Ascending aorta (tissue), 2 donors: ENCODE measurements around the gene SLC25A25. TPM values are rescaled to one million over a fixed set of nuclear protein-coding genes. Genes with fewer than 3 reads are reported as not detected.
A peak's percentile ranks its signal among the peaks of the same experiment; 100 is the strongest.

Experiments used
- DNase-seq, 2 donors: peaks; one replicate each; pipeline ENCODE4 v3.0.0-alpha.2; 2019; ENCODE audit warnings: low spot score in 2 of 2
- H3K27ac ChIP-seq, 2 donors: fragments of 200-600 bp; sonication (generic); one replicate each; pipeline ENCODE4 v1.5.1; 2016 to 2017; ENCODE audit warnings: mild to moderate bottlenecking in 1 of 2
- H3K27me3 ChIP-seq: fragments of 200-600 bp; sonication (generic); one replicate; pipeline ENCODE4 v1.5.1; 2017
- H3K36me3 ChIP-seq, 2 donors: fragments of 200-600 bp; sonication (generic); one replicate each; pipeline ENCODE4 v1.5.1; 2016
- H3K4me1 ChIP-seq, 2 donors: fragments of 200-600 bp; sonication (generic); one replicate each; pipeline ENCODE4 v1.5.1; 2016 to 2017; ENCODE audit warnings: mild to moderate bottlenecking in 1 of 2
- H3K4me3 ChIP-seq, 2 donors: fragments of 200-600 bp; sonication (generic); one replicate each; pipeline ENCODE4 v1.5.1; 2016 to 2017; ENCODE audit warnings: mild to moderate bottlenecking in 1 of 2
- H3K9me3 ChIP-seq, 2 donors: fragments of 200-600 bp; sonication (generic); one replicate each; pipeline ENCODE4 v1.5.1; 2016
- CTCF ChIP-seq, 3 experiments: fragments of 200-600 bp in 2 of 3; fragments of 450-650 bp in 1 of 3; sonication (generic) in 2 of 3; IDR thresholded peaks; one replicate each; pipeline ENCODE4 v1.5.1; 2016 to 2019; ENCODE audit warnings: antibody characterized with exemption in 3 of 3, mild to moderate bottlenecking in 1 of 3, moderate library complexity in 1 of 3
- intact Hi-C: fragments of 100-400 bp; cut with DNase I; formaldehyde crosslinking; loops from one replicate; pipeline ENCODE4 v1.15.1; 2023
- total RNA-seq: library from RNA; depleted of rRNA; stranded (reverse); fragments of >200 nt; gene quantifications from one replicate; pipeline ENCODE4 v1.1.0, GENCODE V29; 2016

Gene SLC25A25
- total RNA-seq, 1 donor from 2014 or later, result 27.4 TPM

- H3K4me1 ChIP-seq, result peaks cover 0 to 4% of the 10 kb centered on the region in 2 donors
- peaks cover 7 to 8% of the 10 kb centered on the region in 2 donors for H3K36me3 ChIP-seq
- no peaks in the 10 kb centered on the region for H3K27me3 ChIP-seq
- no peaks in the 10 kb centered on the region for H3K9me3 ChIP-seq
- intact Hi-C loops, result loop anchor here (2.0 to 5.0 kb wide), 2 partner anchors 78 to 171 kb away; no protein-coding TSS in a partner anchor
- no peak overlapping the region for H3K27ac ChIP-seq
- no peak for TF ChIP-seq CTCF (IDR thresholded peaks at IDR 0.05)
- no peak for DNase-seq
- H3K4me3 ChIP-seq, result no peak overlapping the region
Measured at GRCh38 chr9:128115187-128116103, 47.4 kb downstream of the SLC25A25 start.

GRCh38 chr9:128116104-128117083, 48.4 kb downstream of the SLC25A25 start:
- Histone ChIP-seq H3K4me1 (peaks cover 0 to 4% of the 10 kb centered on the region in 2 donors), H3K36me3 (peaks cover 12 to 14% of the 10 kb centered on the region in 2 donors), H3K4me3 (no peak overlapping the region), H3K27ac (no peak overlapping the region), H3K9me3 (no peaks in the 10 kb centered on the region), H3K27me3 (no peaks in the 10 kb centered on the region)
- DNase-seq, result no peak
- TF ChIP-seq CTCF (IDR thresholded peaks at IDR 0.05), result no peak
- intact Hi-C loops, result loop anchor here (2.0 to 5.0 kb wide), 2 partner anchors 79 to 172 kb away; no protein-coding TSS in a partner anchor

- peak; percentile 61 to 94 for DNase-seq
- no peaks in the 10 kb centered on the region for H3K27me3 ChIP-seq
- peaks cover 0 to 4% of the 10 kb centered on the region in 2 donors for H3K4me1 ChIP-seq
- no peaks in the 10 kb centered on the region for H3K9me3 ChIP-seq
- peaks cover 24 to 25% of the 10 kb centered on the region in 2 donors for H3K36me3 ChIP-seq
- no peak overlapping the region for H3K27ac ChIP-seq
- intact Hi-C loops, result loop anchor here (2.0 to 5.0 kb wide), 2 partner anchors 81 to 173 kb away; no protein-coding TSS in a partner anchor
- peak; percentile 100 for TF ChIP-seq CTCF (IDR thresholded peaks at IDR 0.05)
- H3K4me3 ChIP-seq, result peak overlapping the region in 1 of 2 donors; percentile 16
Measured at GRCh38 chr9:128117613-128118471, 49.8 kb downstream of the SLC25A25 start.

- peaks cover 28% of the 10 kb centered on the region in 2 donors for H3K36me3 ChIP-seq
- no peaks in the 10 kb centered on the region for H3K27me3 ChIP-seq
- peaks cover 0 to 4% of the 10 kb centered on the region in 2 donors for H3K4me1 ChIP-seq
- DNase-seq, result no peak
- intact Hi-C loops, result loop anchor here (5.0 kb wide), 1 partner anchor 81 kb away; no protein-coding TSS in a partner anchor
- no peaks in the 10 kb centered on the region for H3K9me3 ChIP-seq
- H3K4me3 ChIP-seq, result no peak overlapping the region
- no peak overlapping the region for H3K27ac ChIP-seq
- TF ChIP-seq CTCF (IDR thresholded peaks at IDR 0.05), result no peak
Measured at GRCh38 chr9:128118472-128118857, 50.4 kb downstream of the SLC25A25 start.
